Epithelial cell of proximal tubule (primary cell): ENCODE results near the gene SCARB1. TPM values are rescaled to one million over a fixed set of nuclear protein-coding genes. Genes with fewer than 3 reads are reported as not detected.
"Not testable (repeated sequence)": the region's sequence is repeated elsewhere in the genome, so short reads cannot be mapped to it uniquely, and the experiment has no call there.

ENCODE experiments used
- DNase-seq: peaks from one replicate; pipeline ENCODE4 v3.0.0-alpha.2; 2011; ENCODE audit warnings: low read depth
- H3K4me3 ChIP-seq: 2 replicates; pipeline ENCODE4 v1.5.1; 2011; ENCODE audit warnings: low read depth, mild to moderate bottlenecking, low read length
- CTCF ChIP-seq: conservative IDR thresholded peaks from 2 replicates; pipeline ENCODE4 v1.5.1; 2012; ENCODE audit warnings: low read depth, mild to moderate bottlenecking, low read length
- total RNA-seq: library from RNA; depleted of rRNA; stranded (reverse); fragments of >200 nt; gene quantifications from 2 replicates; pipeline ENCODE4 v1.2.3, GENCODE V29; 2015

Gene SCARB1
- total RNA-seq, 1 donor from 2014 or later, result 21.9 TPM

GRCh38 chr12:124904306-124905098 is 40.8 kb upstream of the SCARB1 start:
- TF ChIP-seq CTCF, result no peak
- peak overlapping the region; percentile 7 for H3K4me3 ChIP-seq
- DNase-seq, result no peak

GRCh38 chr12:124902916-124903315 is 39.3 kb upstream of the SCARB1 start:
- no peak overlapping the region for H3K4me3 ChIP-seq
- no peak for DNase-seq

GRCh38 chr12:124901003-124901402 is 37.3 kb upstream of the SCARB1 start:
- no peak for TF ChIP-seq CTCF
- no peak overlapping the region for H3K4me3 ChIP-seq
- DNase-seq, result no peak

More at GRCh38 chr12:124902916-124903315, 39.3 kb upstream of the SCARB1 start:
- no peak for TF ChIP-seq CTCF

- not testable (repeated sequence) for H3K4me3 ChIP-seq, DNase-seq
Measured at GRCh38 chr12:124900345-124900795, 36.7 kb upstream of the SCARB1 start.

GRCh38 chr12:124898923-124899294 is 35.2 kb upstream of the SCARB1 start:
- H3K4me3 ChIP-seq, result no peak overlapping the region
- no peak for TF ChIP-seq CTCF
- no peak for DNase-seq

GRCh38 chr12:124898200-124898922 is 34.7 kb upstream of the SCARB1 start:
- TF ChIP-seq CTCF, result peak; percentile 86
- DNase-seq, result no peak
- H3K4me3 ChIP-seq, result no peak overlapping the region

- H3K4me3 ChIP-seq, result no peak overlapping the region
- no peak for DNase-seq
- no peak for TF ChIP-seq CTCF
Measured at GRCh38 chr12:124896461-124896860, 32.8 kb upstream of the SCARB1 start.
